Measurements from ENCODE around the gene KATNB1. TPM values are rescaled to one million over a fixed set of nuclear protein-coding genes. Genes with fewer than 3 reads are reported as not detected.
"Not testable (repeated sequence)": the region's sequence is repeated elsewhere in the genome, so short reads cannot be mapped to it uniquely, and the experiment has no call there.

Gene KATNB1
- total and polyA plus RNA-seq, 2 donors (not counting 1 experiment from before 2014, with no cell fraction given): 6.7 to 15.2 TPM

GRCh38 chr16:57728336-57729181 is 7.0 kb upstream of the KATNB1 start:
- Histone ChIP-seq H3K79me2 (ENCODE audit: control insufficient read depth, insufficient read depth, low read length) (no peaks in the 10 kb centered on the region), H4K20me1 (ENCODE audit: control insufficient read depth, extremely low read depth, insufficient read depth, low read length) (no peaks in the 10 kb centered on the region), H3K9me3 (ENCODE audit: control insufficient read depth, insufficient read depth, low read depth, low read length) (no peaks in the 10 kb centered on the region), H3K27me3 (ENCODE audit: control insufficient read depth, insufficient read depth, low read length) (no peaks in the 10 kb centered on the region), H2AFZ (ENCODE audit: low read length) (no peak overlapping the region), H3K27ac (ENCODE audit: insufficient read depth, low read length) (no peak overlapping the region), H3K4me3 (replicated peaks in 1 of 4; ENCODE audit: control extremely low read depth in 1 of 4, insufficient read depth in 1 of 4, low read depth in 3 of 4, low read length in 4 of 4) (no peak overlapping the region), H3K4me1 (ENCODE audit: control insufficient read depth, extremely low read depth, insufficient read depth, low read length) (no peaks in the 10 kb centered on the region), H3K4me2 (ENCODE audit: extremely low read depth, insufficient read depth, low read length) (no peak overlapping the region), H3K36me3 (ENCODE audit: control insufficient read depth, insufficient read depth, low read length) (no peaks in the 10 kb centered on the region), H3K9ac (ENCODE audit: insufficient read depth, low read length) (no peak overlapping the region)
- TF ChIP-seq CTCF (conservative IDR thresholded peaks at IDR 0.05 in 1 of 2, IDR thresholded peaks at IDR 0.05 in 1 of 2; ENCODE audit: low read depth in 1 of 2, low read length in 2 of 2): no peak
- TF ChIP-seq EZH2 (IDR thresholded peaks at IDR 0.05; ENCODE audit: low read length, missing control alignments): no peak
- no peak for DNase-seq (ENCODE audit: low read depth in 2 of 2)

- no peaks in the 10 kb centered on the region for H3K79me2 ChIP-seq (ENCODE audit: control insufficient read depth, insufficient read depth, low read length)
- no peak overlapping the region for H2AFZ ChIP-seq (ENCODE audit: low read length)
- DNase-seq (ENCODE audit: low read depth in 2 of 2): no peak
- no peak overlapping the region for H3K27ac ChIP-seq (ENCODE audit: insufficient read depth, low read length)
- no peak overlapping the region for H3K9ac ChIP-seq (ENCODE audit: insufficient read depth, low read length)
- TF ChIP-seq CTCF (conservative IDR thresholded peaks at IDR 0.05 in 1 of 2, IDR thresholded peaks at IDR 0.05 in 1 of 2; ENCODE audit: low read depth in 1 of 2, low read length in 2 of 2): no peak
- no peak for TF ChIP-seq EZH2 (IDR thresholded peaks at IDR 0.05; ENCODE audit: low read length, missing control alignments)
- H3K36me3 ChIP-seq (ENCODE audit: control insufficient read depth, insufficient read depth, low read length): no peaks in the 10 kb centered on the region
- no peaks in the 10 kb centered on the region for H3K27me3 ChIP-seq (ENCODE audit: control insufficient read depth, insufficient read depth, low read length)
- no peaks in the 10 kb centered on the region for H4K20me1 ChIP-seq (ENCODE audit: control insufficient read depth, extremely low read depth, insufficient read depth, low read length)
- no peaks in the 10 kb centered on the region for H3K9me3 ChIP-seq (ENCODE audit: control insufficient read depth, insufficient read depth, low read depth, low read length)
- no peaks in the 10 kb centered on the region for H3K4me1 ChIP-seq (ENCODE audit: control insufficient read depth, extremely low read depth, insufficient read depth, low read length)
- no peak overlapping the region for H3K4me3 ChIP-seq (replicated peaks in 1 of 4; ENCODE audit: control extremely low read depth in 1 of 4, insufficient read depth in 1 of 4, low read depth in 3 of 4, low read length in 4 of 4)
- H3K4me2 ChIP-seq (ENCODE audit: extremely low read depth, insufficient read depth, low read length): no peak overlapping the region
Observed at GRCh38 chr16:57729182-57729484, 6.4 kb upstream of the KATNB1 start.

- H4K20me1 ChIP-seq (ENCODE audit: control insufficient read depth, extremely low read depth, insufficient read depth, low read length); DNase-seq (ENCODE audit: low read depth in 2 of 2); H3K9ac ChIP-seq (ENCODE audit: insufficient read depth, low read length); H3K27ac ChIP-seq (ENCODE audit: insufficient read depth, low read length); H2AFZ ChIP-seq (ENCODE audit: low read length); H3K36me3 ChIP-seq (ENCODE audit: control insufficient read depth, insufficient read depth, low read length); H3K4me1 ChIP-seq (ENCODE audit: control insufficient read depth, extremely low read depth, insufficient read depth, low read length); H3K4me2 ChIP-seq (ENCODE audit: extremely low read depth, insufficient read depth, low read length); H3K9me3 ChIP-seq (ENCODE audit: control insufficient read depth, insufficient read depth, low read depth, low read length); H3K4me3 ChIP-seq (replicated peaks in 1 of 4; ENCODE audit: control extremely low read depth in 1 of 4, insufficient read depth in 1 of 4, low read depth in 3 of 4, low read length in 4 of 4); H3K79me2 ChIP-seq (ENCODE audit: control insufficient read depth, insufficient read depth, low read length); H3K27me3 ChIP-seq (ENCODE audit: control insufficient read depth, insufficient read depth, low read length): not testable (repeated sequence)
Observed at GRCh38 chr16:57729852-57730251, 5.7 kb upstream of the KATNB1 start.
